K562 (cell line): ENCODE results near the gene KRTAP22-2. TPM values are rescaled to one million over a fixed set of nuclear protein-coding genes. Genes with fewer than 3 reads are reported as not detected.

Experiments used
- ATAC-seq: fragments of 200-7000 bp; cut with Tn5 transposase; 3 replicates; pipeline ENCODE4 v1.9.1; 2020; ENCODE audit warnings: moderate library complexity
- BruUV-seq: library from RNA; stranded (reverse); fragments of 400-500 nt; replicated peaks from 2 replicates; lab custom pipeline; 2021; lab: Mats Ljungman, UMichigan
- CTCF ChIA-PET: fragments of 300-600 bp; formaldehyde crosslinking; extraction: SDS; loops from one replicate; lab custom pipeline; 2021; ENCODE audit warnings: low intra/inter-chr PET ratio; lab: Yijun Ruan, JAX
- POLR2A ChIA-PET: fragments of 300-600, 350-650 bp; sonication (Branson Sonifier 250); formaldehyde crosslinking; extraction: SDS; loops from one replicate; lab custom pipeline; 2021; ENCODE audit warnings: antibody characterized with exemption, inconsistent platforms; lab: Yijun Ruan, JAX
- DNase-seq, 4 experiments: peaks; one replicate each; pipeline versions ENCODE4 v3.0.0 to v3.0.0-alpha.2; 2011 to 2018; ENCODE audit warnings: low spot score in 3 of 4, mixed read lengths in 3 of 4; ENCODE audit errors: extremely low read depth in 1 of 4
- FAIRE-seq: peaks from 2 replicates; lab custom pipeline; 2011; peaks lifted over from hg19 to GRCh38; lab: Jason Lieb, UNC
- H2AFZ ChIP-seq: 2 replicates; pipeline ENCODE4 v1.6.0; 2011; ENCODE audit warnings: low read depth, low read length, control low read depth, inconsistent platforms
- H3K27ac ChIP-seq: fragments of 200-600 bp; 3 replicates; pipeline ENCODE4 v1.8.0; 2011; ENCODE audit warnings: low read depth, mild to moderate bottlenecking, control low read depth, inconsistent platforms, low read length, moderate library complexity, mixed read lengths; ENCODE audit errors: extremely low read depth
- H3K27me3 ChIP-seq, 2 experiments: fragments of 300-600 bp in 1 of 2; 2 replicates in 1 of 2; 3 replicates in 1 of 2; pipeline versions ENCODE4 v1.6.0 to v1.8.0; 2011; ENCODE audit warnings: inconsistent platforms in 2 of 2, low read length in 2 of 2, mild to moderate bottlenecking in 1 of 2, mixed read lengths in 1 of 2, moderate library complexity in 1 of 2; ENCODE audit not compliant: control insufficient read depth in 2 of 2, insufficient read depth in 2 of 2
- H3K36me3 ChIP-seq: fragments of 300-600 bp; 3 replicates; pipeline ENCODE4 v1.8.0; 2011; ENCODE audit warnings: mild to moderate bottlenecking, low read length, inconsistent platforms; ENCODE audit not compliant: control insufficient read depth, insufficient read depth
- H3K4me1 ChIP-seq, 2 experiments: fragments of 200-600 bp in 1 of 2; replicated peaks in 1 of 2; 2 replicates in 1 of 2; 3 replicates in 1 of 2; pipeline versions ENCODE4 v1.5.1 to v1.8.0; 2011; ENCODE audit warnings: inconsistent platforms in 2 of 2, low read length in 2 of 2, mild to moderate bottlenecking in 1 of 2, mixed read lengths in 1 of 2, moderate library complexity in 1 of 2; ENCODE audit not compliant: control insufficient read depth in 2 of 2, insufficient read depth in 2 of 2
- H3K4me2 ChIP-seq: 2 replicates; pipeline ENCODE4 v1.6.1; 2011; ENCODE audit warnings: low read length, control low read depth, inconsistent platforms, mixed read lengths; ENCODE audit not compliant: insufficient read depth
- H3K4me3 ChIP-seq: fragments of 200-600 bp; sonication (generic), shearing (Covaris generic); 2 replicates; pipeline ENCODE4 v1.5.1; 2016; ENCODE audit warnings: control low read depth, inconsistent platforms
- H3K79me2 ChIP-seq: fragments of 200-600 bp; 3 replicates; pipeline ENCODE4 v1.8.0; 2011; ENCODE audit warnings: low read length, inconsistent platforms; ENCODE audit not compliant: control insufficient read depth, insufficient read depth
- H3K9ac ChIP-seq, 2 experiments: 2 replicates each; pipeline versions ENCODE4 v1.6.0 to v1.6.1; 2011; ENCODE audit warnings: low read depth in 2 of 2, low read length in 2 of 2, control low read depth in 1 of 2, inconsistent platforms in 1 of 2, mild to moderate bottlenecking in 1 of 2, mixed read lengths in 1 of 2; ENCODE audit not compliant: insufficient read depth in 1 of 2
- H3K9me1 ChIP-seq: one replicate; pipeline ENCODE4 v1.6.0; 2011; ENCODE audit warnings: inconsistent platforms, mild to moderate bottlenecking, low read length, moderate library complexity; ENCODE audit not compliant: control insufficient read depth, insufficient read depth
- H3K9me3 ChIP-seq: replicated peaks from 2 replicates; pipeline ENCODE4 v1.5.1; 2011; ENCODE audit warnings: low read depth, low read length, inconsistent platforms; ENCODE audit not compliant: control insufficient read depth, insufficient read depth
- H4K20me1 ChIP-seq: replicated peaks from 2 replicates; pipeline ENCODE4 v1.6.1; 2011; ENCODE audit warnings: low read length, inconsistent platforms, mixed read lengths; ENCODE audit not compliant: control insufficient read depth, insufficient read depth
- CEBPG ChIP-seq, 3 experiments: fragments of 200-800 bp in 1 of 3; sonication (Bioruptor generic) in 1 of 3; sonication (generic) in 1 of 3; formaldehyde crosslinking in 1 of 3; IDR thresholded peaks in 2 of 3; conservative IDR thresholded peaks in 1 of 3; 2 replicates each; pipeline versions ENCODE4 v1.6.1 to v1.8.0; 2016 to 2022; ENCODE audit warnings: missing compliant biosample characterization in 2 of 3, missing genetic modification characterization in 2 of 3, mild to moderate bottlenecking in 1 of 3, missing genetic modification reagents in 1 of 3
- FOSL1 ChIP-seq: fragments of 200-800 bp; sonication (Bioruptor generic); conservative IDR thresholded peaks from 2 replicates; pipeline ENCODE4 v1.6.1; 2016; ENCODE audit warnings: missing genetic modification characterization, missing compliant biosample characterization
- GATAD2B ChIP-seq: fragments of 450-650 bp; IDR thresholded peaks from 2 replicates; pipeline ENCODE4 v1.6.1; 2017; ENCODE audit warnings: mild to moderate bottlenecking, borderline replicate concordance
- KLF6 ChIP-seq: fragments of 250-450 bp; sonication (Bioruptor Pico); IDR thresholded peaks from 2 replicates; pipeline ENCODE4 v1.4.0; 2020; ENCODE audit warnings: mild to moderate bottlenecking, moderate library complexity, borderline replicate concordance
- L3MBTL2 ChIP-seq: fragments of 450-650 bp; IDR thresholded peaks from 2 replicates; pipeline ENCODE4 v1.6.1; 2016; ENCODE audit warnings: mild to moderate bottlenecking, moderate library complexity
- MYNN ChIP-seq, 2 experiments: sonication (generic); formaldehyde crosslinking in 1 of 2; IDR thresholded peaks; 2 replicates each; pipeline versions ENCODE4 v1.5.0 to v1.6.1; 2016 to 2020; ENCODE audit warnings: antibody characterized with exemption in 1 of 2, missing genetic modification reagents in 1 of 2
- NCOA4 ChIP-seq: fragments of 450-650 bp; IDR thresholded peaks from 2 replicates; pipeline ENCODE4 v1.6.1; 2018; ENCODE audit warnings: mild to moderate bottlenecking; ENCODE audit not compliant: partially characterized antibody
- POLR3A ChIP-seq: IDR thresholded peaks from 2 replicates; pipeline ENCODE4 v1.6.1; 2011; ENCODE audit warnings: borderline replicate concordance, mild to moderate bottlenecking, moderate library complexity; ENCODE audit not compliant: insufficient read length, insufficient read depth; ENCODE audit errors: extremely low read depth
- ZNF134 ChIP-seq: fragments of 250-450 bp; sonication (Bioruptor Pico); conservative IDR thresholded peaks from 2 replicates; pipeline ENCODE4 v1.4.0; 2020
- ZNF239 ChIP-seq: fragments of 250-450 bp; sonication (Bioruptor Pico); IDR thresholded peaks from 2 replicates; pipeline ENCODE4 v1.4.0; 2020; ENCODE audit warnings: mild to moderate bottlenecking
- ZNF41 ChIP-seq: fragments of 250-450 bp; sonication (Bioruptor Pico); conservative IDR thresholded peaks from 2 replicates; pipeline ENCODE4 v1.4.0; 2020; ENCODE audit warnings: mild to moderate bottlenecking
- ZNF583 ChIP-seq: fragments of 250-450 bp; sonication (Bioruptor Pico); IDR thresholded peaks from 2 replicates; pipeline ENCODE4 v1.4.0; 2020
- WGBS: fragments of 100-300 bp; shearing (Covaris generic); methylation state at CpG from one replicate; pipeline ENCODE4 v1.1.6; 2016; ENCODE audit warnings: low coverage, mixed read lengths; ENCODE audit not compliant: insufficient coverage; ENCODE audit errors: missing lambda C conversion rate; 5-methylcytosine and 5-hydroxymethylcytosine counted together
- in situ Hi-C: fragments of 300-500 bp; cut with MboI; formaldehyde crosslinking; loops from 4 replicates; pipeline ENCODE4 v1.15.0; 2018; ENCODE audit warnings: inconsistent platforms, mixed read lengths
- intact Hi-C: fragments of 100-400 bp; cut with micrococcal nuclease; formaldehyde crosslinking; loops from 2 replicates; pipeline ENCODE4 v1.14.2; 2022
- polyA plus RNA-seq, 8 experiments: library from polyadenylated mRNA; depleted of rRNA in 4 of 8; stranded (reverse) in 5 of 8; unstranded in 3 of 8; fragments of >200 nt; fragmentation: Nextera tagmentation in 2 of 8; fragmentation: Illumina TruSeq in 1 of 8; extraction: Ambion mirVana in 2 of 8; extraction: Trizol in 1 of 8; gene quantifications; 2 replicates each; pipeline versions ENCODE4 v1.2.1 to v1.2.3, GENCODE V29; 2011 to 2014; ENCODE audit warnings: inconsistent platforms in 1 of 8, missing spikeins in 1 of 8
- total RNA-seq, 7 experiments: library from RNA; depleted of rRNA in 6 of 7; stranded (reverse); fragments of >200 nt in 6 of 7; fragmentation: Illumina TruSeq in 2 of 7; extraction: Trizol in 2 of 7; gene quantifications; 2 replicates each; pipeline versions ENCODE4 v1.2.1 to v1.2.3, GENCODE V29; 2011 to 2021; ENCODE audit warnings: low replicate concordance in 1 of 7
- TF ChIP-seq, protein P1 (sequence below): fragments of 200-400 bp; formaldehyde crosslinking; IDR thresholded peaks from 2 replicates; pipeline ENCODE4 v1.6.1; 2017; ENCODE audit warnings: mild to moderate bottlenecking, low read depth, low read length, moderate library complexity

The KRTAP22-2 gene
- total and polyA plus RNA-seq, 9 of the 15 experiments (the other 6 are each of a cell fraction or from before 2014, with no cell fraction given) = not detected

DNA sequence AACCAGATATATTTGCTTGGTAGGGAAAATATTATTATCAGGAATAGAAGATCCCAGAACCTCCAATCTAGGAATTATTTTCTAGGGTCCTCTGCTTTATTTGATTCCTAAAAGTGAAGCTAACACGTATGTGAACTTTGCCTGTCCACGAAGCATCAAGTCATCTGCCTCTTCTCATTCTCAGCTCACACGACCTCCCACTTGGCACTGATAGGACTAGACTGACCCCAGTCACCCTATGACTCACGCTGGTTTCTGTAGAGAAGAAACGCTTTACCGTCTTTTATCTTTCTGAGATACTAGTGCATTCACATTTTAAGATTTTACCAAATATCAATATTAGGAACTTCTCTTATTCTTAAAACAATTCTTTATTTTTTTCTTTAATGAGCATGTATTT lies 27.1 kb downstream of the KRTAP22-2 start:
- Histone ChIP-seq H3K4me1 (no peaks in the 10 kb centered on the region), H3K4me2 (no peak overlapping the region), H3K9ac (no peak overlapping the region), H3K36me3 (no peaks in the 10 kb centered on the region), H3K79me2 (no peaks in the 10 kb centered on the region), H3K27me3 (no peaks in the 10 kb centered on the region), H3K27ac (no peak overlapping the region), H3K9me3 (no peaks in the 10 kb centered on the region; the same call in 1 of the 2 replicates), H2AFZ (no peak overlapping the region), H3K9me1 (no peaks in the 10 kb centered on the region), H4K20me1 (no peaks in the 10 kb centered on the region), H3K4me3 (no peak overlapping the region)
- FAIRE-seq = no peak
- TF ChIP-seq L3MBTL2 (no peak), POLR3A (no peak), NCOA4 (no peak), ZNF239 (CRISPR knock-in tag) (no peak), ZNF41 (CRISPR knock-in tag) (no peak)
- under 1% methylated on average over 6 of the region's 6 CpGs for WGBS
- ChIA-PET CTCF (no interaction called here), POLR2A (no interaction called here)
- BruUV-seq = no TSS peak
- DNase-seq = no peak
- ATAC-seq = no peak
- intact Hi-C loops (no loop called here), in situ Hi-C loops (no loop called here)

DNA sequence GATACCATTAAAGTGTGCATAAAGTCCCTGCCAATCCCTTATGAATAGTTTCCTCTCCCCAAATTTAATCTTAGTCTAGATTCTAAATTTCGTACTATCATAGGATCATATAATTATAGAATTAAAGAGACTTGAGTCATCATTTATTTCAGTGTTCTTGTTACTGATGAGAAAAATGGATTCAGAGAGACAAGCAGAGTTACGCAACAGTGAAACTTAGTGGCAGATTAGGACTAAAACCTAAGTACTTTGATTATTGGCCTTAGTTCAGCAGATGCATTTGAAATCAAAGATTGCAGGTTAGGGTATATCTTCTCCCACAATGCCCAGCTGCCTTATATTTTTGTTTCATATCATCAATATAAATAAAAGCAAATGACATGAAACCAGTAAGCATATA lies 28.2 kb downstream of the KRTAP22-2 start:
- ChIA-PET CTCF (no interaction called here), POLR2A (no interaction called here)
- no peaks in the 10 kb centered on the region for H3K79me2 ChIP-seq
- no peak overlapping the region for H3K27ac ChIP-seq
- in situ Hi-C loops (no loop called here), intact Hi-C loops (no loop called here)
- TF ChIP-seq, protein P1, sequence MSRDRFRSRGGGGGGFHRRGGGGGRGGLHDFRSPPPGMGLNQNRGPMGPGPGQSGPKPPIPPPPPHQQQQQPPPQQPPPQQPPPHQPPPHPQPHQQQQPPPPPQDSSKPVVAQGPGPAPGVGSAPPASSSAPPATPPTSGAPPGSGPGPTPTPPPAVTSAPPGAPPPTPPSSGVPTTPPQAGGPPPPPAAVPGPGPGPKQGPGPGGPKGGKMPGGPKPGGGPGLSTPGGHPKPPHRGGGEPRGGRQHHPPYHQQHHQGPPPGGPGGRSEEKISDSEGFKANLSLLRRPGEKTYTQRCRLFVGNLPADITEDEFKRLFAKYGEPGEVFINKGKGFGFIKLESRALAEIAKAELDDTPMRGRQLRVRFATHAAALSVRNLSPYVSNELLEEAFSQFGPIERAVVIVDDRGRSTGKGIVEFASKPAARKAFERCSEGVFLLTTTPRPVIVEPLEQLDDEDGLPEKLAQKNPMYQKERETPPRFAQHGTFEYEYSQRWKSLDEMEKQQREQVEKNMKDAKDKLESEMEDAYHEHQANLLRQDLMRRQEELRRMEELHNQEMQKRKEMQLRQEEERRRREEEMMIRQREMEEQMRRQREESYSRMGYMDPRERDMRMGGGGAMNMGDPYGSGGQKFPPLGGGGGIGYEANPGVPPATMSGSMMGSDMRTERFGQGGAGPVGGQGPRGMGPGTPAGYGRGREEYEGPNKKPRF = no peak
- no peak for TF ChIP-seq FOSL1 (tag)
- no peak for TF ChIP-seq KLF6 (CRISPR knock-in tag)
- TF ChIP-seq GATAD2B = no peak
- TF ChIP-seq ZNF583 (CRISPR knock-in tag) = no peak
- no peak for TF ChIP-seq MYNN (IDR thresholded peaks at IDR 0.05)
- no peak for TF ChIP-seq MYNN (CRISPR knock-in tag; IDR thresholded peaks at IDR 0.05)
- TF ChIP-seq CEBPG (CRISPR knock-in tag; IDR thresholded peaks at IDR 0.05) = no peak
- peak in 1 of 2 experiments; percentile 65; a peak in 2 of 4 replicates for TF ChIP-seq CEBPG (tag; conservative IDR thresholded peaks at IDR 0.05 in 1 of 2, IDR thresholded peaks at IDR 0.05 in 1 of 2)
- TF ChIP-seq ZNF134 (CRISPR knock-in tag) = no peak
- H3K4me3 ChIP-seq = no peak overlapping the region
- BruUV-seq = no TSS peak
- H2AFZ ChIP-seq = no peak overlapping the region
- no peaks in the 10 kb centered on the region for H3K27me3 ChIP-seq
- H3K9me1 ChIP-seq = no peaks in the 10 kb centered on the region
- H3K9me3 ChIP-seq = no peaks in the 10 kb centered on the region; the same call in 1 of the 2 replicates
- no peaks in the 10 kb centered on the region for H4K20me1 ChIP-seq
- FAIRE-seq (no peak), DNase-seq (no peak), ATAC-seq (no peak)
- no peak overlapping the region for H3K9ac ChIP-seq
- no peaks in the 10 kb centered on the region for H3K4me1 ChIP-seq
- no peak overlapping the region for H3K4me2 ChIP-seq
- no peaks in the 10 kb centered on the region for H3K36me3 ChIP-seq
- WGBS = 4% methylated on average over 2 of the region's 2 CpGs
